ENCODE data around the gene CDC42.

DNA sequence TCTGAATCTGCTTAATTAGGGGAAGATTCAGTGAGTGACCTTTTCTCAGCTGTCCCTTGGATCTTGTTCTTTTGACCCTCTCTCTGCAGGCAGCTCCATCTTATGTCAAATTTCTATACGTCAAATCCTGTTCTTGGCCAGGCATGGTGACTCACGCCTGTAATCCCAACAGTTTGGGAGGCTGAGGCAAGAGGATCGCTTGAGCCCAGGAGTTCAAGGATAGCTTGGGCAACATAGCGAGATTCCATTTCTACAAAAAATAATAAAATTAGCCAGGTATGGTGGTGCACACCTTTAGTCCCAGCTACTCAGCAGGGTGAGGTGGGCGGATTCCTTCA lies 12.3 kb upstream of the CDC42 start:
- TF ChIP-seq JUNB (IDR thresholded peaks at IDR 0.05; ENCODE audit: unreplicated experiment) (no peak), CTCF (conservative IDR thresholded peaks at IDR 0.05; ENCODE audit: low read depth in 2 of 2) (no peak), EZH2 (IDR thresholded peaks at IDR 0.05; ENCODE audit: low read depth, unreplicated experiment) (no peak), POLR2AphosphoS5 (IDR thresholded peaks at IDR 0.05; ENCODE audit: low read depth) (no peak), CREB1 (CRISPR knock-in tag; IDR thresholded peaks at IDR 0.05; ENCODE audit: low read depth) (no peak), ZNF114 (CRISPR knock-in tag; IDR thresholded peaks at IDR 0.05) (no peak), REST (IDR thresholded peaks at IDR 0.05; ENCODE audit: unreplicated experiment) (no peak)
- TF ChIP-seq, protein P1, sequence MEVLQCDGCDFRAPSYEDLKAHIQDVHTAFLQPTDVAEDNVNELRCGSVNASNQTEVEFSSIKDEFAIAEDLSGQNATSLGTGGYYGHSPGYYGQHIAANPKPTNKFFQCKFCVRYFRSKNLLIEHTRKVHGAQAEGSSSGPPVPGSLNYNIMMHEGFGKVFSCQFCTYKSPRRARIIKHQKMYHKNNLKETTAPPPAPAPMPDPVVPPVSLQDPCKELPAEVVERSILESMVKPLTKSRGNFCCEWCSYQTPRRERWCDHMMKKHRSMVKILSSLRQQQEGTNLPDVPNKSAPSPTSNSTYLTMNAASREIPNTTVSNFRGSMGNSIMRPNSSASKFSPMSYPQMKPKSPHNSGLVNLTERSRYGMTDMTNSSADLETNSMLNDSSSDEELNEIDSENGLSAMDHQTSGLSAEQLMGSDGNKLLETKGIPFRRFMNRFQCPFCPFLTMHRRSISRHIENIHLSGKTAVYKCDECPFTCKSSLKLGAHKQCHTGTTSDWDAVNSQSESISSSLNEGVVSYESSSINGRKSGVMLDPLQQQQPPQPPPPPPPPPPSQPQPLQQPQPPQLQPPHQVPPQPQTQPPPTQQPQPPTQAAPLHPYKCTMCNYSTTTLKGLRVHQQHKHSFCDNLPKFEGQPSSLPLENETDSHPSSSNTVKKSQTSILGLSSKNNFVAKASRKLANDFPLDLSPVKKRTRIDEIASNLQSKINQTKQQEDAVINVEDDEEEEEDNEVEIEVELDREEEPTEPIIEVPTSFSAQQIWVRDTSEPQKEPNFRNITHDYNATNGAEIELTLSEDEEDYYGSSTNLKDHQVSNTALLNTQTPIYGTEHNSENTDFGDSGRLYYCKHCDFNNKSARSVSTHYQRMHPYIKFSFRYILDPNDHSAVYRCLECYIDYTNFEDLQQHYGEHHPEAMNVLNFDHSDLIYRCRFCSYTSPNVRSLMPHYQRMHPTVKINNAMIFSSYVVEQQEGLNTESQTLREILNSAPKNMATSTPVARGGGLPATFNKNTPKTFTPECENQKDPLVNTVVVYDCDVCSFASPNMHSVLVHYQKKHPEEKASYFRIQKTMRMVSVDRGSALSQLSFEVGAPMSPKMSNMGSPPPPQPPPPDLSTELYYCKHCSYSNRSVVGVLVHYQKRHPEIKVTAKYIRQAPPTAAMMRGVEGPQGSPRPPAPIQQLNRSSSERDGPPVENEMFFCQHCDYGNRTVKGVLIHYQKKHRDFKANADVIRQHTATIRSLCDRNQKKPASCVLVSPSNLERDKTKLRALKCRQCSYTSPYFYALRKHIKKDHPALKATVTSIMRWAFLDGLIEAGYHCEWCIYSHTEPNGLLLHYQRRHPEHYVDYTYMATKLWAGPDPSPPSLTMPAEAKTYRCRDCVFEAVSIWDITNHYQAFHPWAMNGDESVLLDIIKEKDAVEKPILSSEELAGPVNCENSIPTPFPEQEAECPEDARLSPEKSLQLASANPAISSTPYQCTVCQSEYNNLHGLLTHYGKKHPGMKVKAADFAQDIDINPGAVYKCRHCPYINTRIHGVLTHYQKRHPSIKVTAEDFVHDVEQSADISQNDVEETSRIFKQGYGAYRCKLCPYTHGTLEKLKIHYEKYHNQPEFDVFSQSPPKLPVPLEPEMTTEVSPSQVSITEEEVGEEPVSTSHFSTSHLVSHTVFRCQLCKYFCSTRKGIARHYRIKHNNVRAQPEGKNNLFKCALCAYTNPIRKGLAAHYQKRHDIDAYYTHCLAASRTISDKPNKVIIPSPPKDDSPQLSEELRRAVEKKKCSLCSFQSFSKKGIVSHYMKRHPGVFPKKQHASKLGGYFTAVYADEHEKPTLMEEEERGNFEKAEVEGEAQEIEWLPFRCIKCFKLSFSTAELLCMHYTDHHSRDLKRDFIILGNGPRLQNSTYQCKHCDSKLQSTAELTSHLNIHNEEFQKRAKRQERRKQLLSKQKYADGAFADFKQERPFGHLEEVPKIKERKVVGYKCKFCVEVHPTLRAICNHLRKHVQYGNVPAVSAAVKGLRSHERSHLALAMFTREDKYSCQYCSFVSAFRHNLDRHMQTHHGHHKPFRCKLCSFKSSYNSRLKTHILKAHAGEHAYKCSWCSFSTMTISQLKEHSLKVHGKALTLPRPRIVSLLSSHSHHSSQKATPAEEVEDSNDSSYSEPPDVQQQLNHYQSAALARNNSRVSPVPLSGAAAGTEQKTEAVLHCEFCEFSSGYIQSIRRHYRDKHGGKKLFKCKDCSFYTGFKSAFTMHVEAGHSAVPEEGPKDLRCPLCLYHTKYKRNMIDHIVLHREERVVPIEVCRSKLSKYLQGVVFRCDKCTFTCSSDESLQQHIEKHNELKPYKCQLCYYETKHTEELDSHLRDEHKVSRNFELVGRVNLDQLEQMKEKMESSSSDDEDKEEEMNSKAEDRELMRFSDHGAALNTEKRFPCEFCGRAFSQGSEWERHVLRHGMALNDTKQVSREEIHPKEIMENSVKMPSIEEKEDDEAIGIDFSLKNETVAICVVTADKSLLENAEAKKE (CRISPR knock-in tag; IDR thresholded peaks at IDR 0.05): no peak
